Neuron (in vitro differentiated cells): Measurements from ENCODE around the gene RPN2.

Experiments
- H2AFZ ChIP-seq: one replicate; pipeline ENCODE4 v1.6.1; 2013; ENCODE audit warnings: low read depth, mild to moderate bottlenecking, inconsistent platforms, low read length, moderate library complexity
- H3K27me3 ChIP-seq: one replicate; pipeline ENCODE4 v1.6.1; 2013; ENCODE audit warnings: low read length; ENCODE audit not compliant: insufficient read depth
- H3K36me3 ChIP-seq: one replicate; pipeline ENCODE4 v1.6.1; 2013; ENCODE audit warnings: low read length; ENCODE audit not compliant: insufficient read depth
- H3K4me1 ChIP-seq: one replicate; pipeline ENCODE4 v1.6.1; 2013; ENCODE audit warnings: low read length; ENCODE audit not compliant: insufficient read depth
- H3K4me3 ChIP-seq: 2 replicates; pipeline ENCODE4 v1.5.1; 2013; ENCODE audit warnings: mild to moderate bottlenecking, low read length, moderate library complexity
- H3K9me3 ChIP-seq: one replicate; pipeline ENCODE4 v1.6.1; 2013; ENCODE audit warnings: low read length

RPN2 gene

GRCh38 chr20:37243076-37243936 is 64.2 kb downstream of the RPN2 start:
- H2AFZ ChIP-seq: no peak overlapping the region
- H3K9me3 ChIP-seq: no peaks in the 10 kb centered on the region
- H3K27me3 ChIP-seq: no peaks in the 10 kb centered on the region
- H3K4me3 ChIP-seq: no peak overlapping the region
- peaks cover 36% of the 10 kb centered on the region for H3K4me1 ChIP-seq
- peaks cover 57% of the 10 kb centered on the region for H3K36me3 ChIP-seq

DNA sequence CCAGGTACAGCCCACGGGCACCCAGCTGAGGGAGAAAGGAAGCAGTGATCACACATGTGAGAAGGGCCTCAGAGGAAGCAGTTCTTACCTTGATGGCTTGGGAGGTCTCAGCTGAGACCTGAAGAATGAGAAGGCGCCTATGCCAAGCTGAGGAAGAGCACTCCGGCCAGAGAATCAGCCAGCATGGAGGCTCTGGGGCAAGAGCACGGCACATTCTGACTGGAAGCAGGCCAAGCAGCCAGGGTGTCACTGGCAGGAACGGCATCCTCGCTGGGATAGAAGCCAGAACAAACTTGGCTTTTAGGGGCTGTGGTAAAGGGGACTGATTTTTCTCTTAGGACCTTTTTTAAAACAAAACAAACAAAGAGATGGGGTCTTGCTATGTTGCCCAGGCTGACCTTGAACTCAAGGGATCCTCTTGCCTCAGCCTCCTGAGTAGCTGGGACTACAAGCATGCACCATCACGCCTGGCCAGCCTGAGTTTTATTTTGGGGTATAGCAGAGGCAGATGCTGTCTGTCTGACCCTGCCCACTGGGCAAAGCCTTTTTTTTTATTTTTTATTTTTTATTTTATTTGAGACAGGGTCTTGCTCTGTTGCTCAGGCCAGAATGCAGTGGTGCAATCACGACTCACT is 64.9 kb downstream of the RPN2 start:
- Histone ChIP-seq H3K4me3 (no peak overlapping the region), H3K36me3 (peaks cover 50% of the 10 kb centered on the region), H2AFZ (no peak overlapping the region), H3K27me3 (no peaks in the 10 kb centered on the region), H3K4me1 (peaks cover 28% of the 10 kb centered on the region), H3K9me3 (no peaks in the 10 kb centered on the region)

DNA sequence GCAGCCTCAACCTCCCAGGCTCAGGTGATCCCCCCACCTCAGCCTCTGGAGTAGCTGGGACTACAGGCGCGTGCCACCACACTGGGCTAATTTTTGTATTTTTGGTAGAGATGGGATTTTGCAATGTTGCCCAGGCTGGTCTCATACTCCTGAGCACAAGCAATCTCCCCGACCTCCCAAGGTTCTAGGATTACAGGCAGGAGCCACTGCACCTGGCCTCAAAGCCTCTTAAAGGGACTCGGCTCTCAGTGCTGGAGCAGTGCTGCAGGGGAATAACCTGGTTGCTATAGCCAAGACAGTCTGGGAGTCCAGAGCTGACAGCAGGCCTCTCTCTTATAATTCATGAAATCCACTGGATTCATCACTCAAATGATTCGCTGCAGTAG is 65.4 kb downstream of the RPN2 start:
- peaks cover 24% of the 10 kb centered on the region for H3K4me1 ChIP-seq
- H3K27me3 ChIP-seq: no peaks in the 10 kb centered on the region
- H2AFZ ChIP-seq: no peak overlapping the region
- peaks cover 45% of the 10 kb centered on the region for H3K36me3 ChIP-seq
- H3K9me3 ChIP-seq: no peaks in the 10 kb centered on the region
- H3K4me3 ChIP-seq: no peak overlapping the region

- H3K4me1 ChIP-seq: peaks cover 22% of the 10 kb centered on the region
- no peak overlapping the region for H3K4me3 ChIP-seq
- H3K27me3 ChIP-seq: no peaks in the 10 kb centered on the region
- H3K36me3 ChIP-seq: peaks cover 36% of the 10 kb centered on the region
- no peak overlapping the region for H2AFZ ChIP-seq
- no peaks in the 10 kb centered on the region for H3K9me3 ChIP-seq
These were observed 66.4 kb downstream of the RPN2 start for GRCh38 chr20:37245216-37246150.

DNA sequence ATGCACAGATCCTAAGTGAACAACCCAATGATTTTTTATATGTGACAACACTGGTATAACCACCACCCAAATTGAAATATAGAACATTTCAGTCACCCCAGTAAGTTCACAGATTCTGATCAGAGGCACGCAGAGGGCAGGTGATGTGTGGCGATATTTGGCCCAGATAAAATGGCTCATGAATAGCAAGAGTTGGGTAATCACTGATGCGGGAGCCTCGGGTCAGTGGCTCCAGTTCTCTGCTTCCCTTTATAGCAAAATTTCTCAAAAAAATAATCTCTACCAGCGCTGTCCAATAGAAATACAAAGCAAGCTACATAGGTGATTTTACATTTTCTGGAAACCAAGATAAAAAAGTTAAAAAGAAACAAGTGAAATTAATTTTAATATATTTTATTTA is 67.6 kb downstream of the RPN2 start:
- peaks cover 23% of the 10 kb centered on the region for H3K36me3 ChIP-seq
- H3K9me3 ChIP-seq: no peaks in the 10 kb centered on the region
- peaks cover 28% of the 10 kb centered on the region for H3K4me1 ChIP-seq
- no peak overlapping the region for H3K4me3 ChIP-seq
- no peaks in the 10 kb centered on the region for H3K27me3 ChIP-seq
- no peak overlapping the region for H2AFZ ChIP-seq

DNA sequence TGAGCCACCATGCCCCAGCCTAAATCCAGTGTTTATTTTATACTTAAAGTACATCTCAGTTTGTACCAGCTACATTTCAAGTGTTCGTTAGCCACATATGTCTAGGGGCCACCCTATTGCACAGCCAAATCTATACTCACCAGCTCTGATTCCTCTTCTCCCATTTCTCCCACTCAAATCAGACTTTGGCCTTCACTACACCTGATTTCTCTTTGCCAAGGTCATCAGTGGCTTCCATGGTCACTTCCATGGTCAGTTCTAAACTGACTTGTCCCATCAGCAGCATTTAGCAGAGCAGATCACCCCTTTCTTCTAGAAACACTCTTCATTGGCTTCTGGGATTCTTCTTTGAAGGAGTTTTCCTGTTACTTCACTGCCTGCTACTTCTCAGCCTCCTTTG is 68.4 kb downstream of the RPN2 start:
- H3K4me3 ChIP-seq: no peak overlapping the region
- peaks cover 35% of the 10 kb centered on the region for H3K4me1 ChIP-seq
- no peaks in the 10 kb centered on the region for H3K27me3 ChIP-seq
- H3K9me3 ChIP-seq: no peaks in the 10 kb centered on the region
- peaks cover 15% of the 10 kb centered on the region for H3K36me3 ChIP-seq
- H2AFZ ChIP-seq: no peak overlapping the region

DNA sequence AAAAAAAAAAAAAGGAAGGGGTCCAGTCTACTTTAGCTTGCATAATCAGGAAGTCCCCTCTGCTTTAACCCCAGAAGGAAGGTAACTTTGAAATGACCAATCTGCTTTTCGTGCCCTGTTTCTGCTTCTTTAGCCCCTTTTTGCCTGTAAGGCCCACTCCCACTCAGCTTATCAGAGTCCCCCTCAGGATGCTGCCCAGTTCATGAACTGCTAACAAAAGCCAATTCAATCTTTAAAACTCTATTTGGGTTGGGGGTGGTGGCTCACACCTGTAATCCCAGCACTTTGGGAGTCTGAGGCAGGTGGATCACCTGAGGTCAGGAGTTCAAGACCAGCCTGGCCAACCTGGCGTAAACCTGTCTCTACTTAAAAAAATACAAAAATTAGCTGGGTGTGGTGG is 70.2 kb downstream of the RPN2 start:
- Histone ChIP-seq H3K9me3 (peaks cover 3% of the 10 kb centered on the region), H2AFZ (no peak overlapping the region), H3K27me3 (no peaks in the 10 kb centered on the region), H3K4me1 (peaks cover 35% of the 10 kb centered on the region), H3K36me3 (no peaks in the 10 kb centered on the region), H3K4me3 (no peak overlapping the region)

GRCh38 chr20:37251825-37252477 is 72.8 kb downstream of the RPN2 start:
- H3K36me3 ChIP-seq: no peaks in the 10 kb centered on the region
- peaks cover 13% of the 10 kb centered on the region for H3K4me1 ChIP-seq
- peaks cover 3% of the 10 kb centered on the region for H3K9me3 ChIP-seq
- no peaks in the 10 kb centered on the region for H3K27me3 ChIP-seq
- no peak overlapping the region for H3K4me3 ChIP-seq
- H2AFZ ChIP-seq: peak overlapping the region; percentile 41

GRCh38 chr20:37253087-37253486 is 74.0 kb downstream of the RPN2 start:
- Histone ChIP-seq H3K36me3 (no peaks in the 10 kb centered on the region), H3K27me3 (no peaks in the 10 kb centered on the region), H3K4me3 (no peak overlapping the region)

DNA sequence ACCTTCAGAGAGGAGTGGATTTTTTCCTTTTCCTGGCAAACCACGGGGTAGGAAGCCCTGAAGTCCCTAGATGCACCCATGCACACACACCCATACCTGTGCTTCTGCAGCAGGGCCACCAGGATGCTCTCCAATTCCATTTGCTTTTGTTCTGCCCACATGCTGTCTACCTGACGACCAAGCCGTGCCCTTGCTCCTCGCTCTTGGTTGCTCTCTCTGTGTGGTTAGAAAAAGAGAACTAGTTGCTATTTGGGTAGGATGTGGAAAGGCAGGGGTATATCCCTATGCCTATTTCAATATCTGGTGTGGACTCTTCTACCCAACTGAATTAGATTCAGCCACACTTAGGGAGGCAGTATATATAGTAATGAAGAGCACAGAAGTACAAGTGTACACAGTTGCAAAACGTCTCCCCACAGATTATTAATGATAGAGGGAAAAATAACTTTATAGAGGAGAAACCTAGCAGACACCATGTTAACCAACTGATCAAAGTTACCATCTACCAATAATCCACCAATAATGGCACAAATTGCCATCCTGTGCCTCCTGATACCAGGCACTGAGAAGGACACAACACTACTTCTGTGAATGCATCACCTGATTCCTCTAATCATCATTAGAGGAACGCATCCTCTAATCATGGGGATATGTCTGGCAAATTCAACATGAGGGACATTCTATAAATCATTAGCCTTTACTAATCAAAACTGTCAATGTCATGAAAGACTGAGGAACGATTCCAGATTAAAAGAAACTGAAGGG is 75.2 kb downstream of the RPN2 start:
- H3K4me1 ChIP-seq: peaks cover 18% of the 10 kb centered on the region
- H3K4me3 ChIP-seq: no peak overlapping the region
- H2AFZ ChIP-seq: no peak overlapping the region
- peaks cover 3% of the 10 kb centered on the region for H3K9me3 ChIP-seq
- H3K27me3 ChIP-seq: no peaks in the 10 kb centered on the region
- no peaks in the 10 kb centered on the region for H3K36me3 ChIP-seq

More at GRCh38 chr20:37253087-37253486, 74.0 kb downstream of the RPN2 start:
- H2AFZ ChIP-seq: no peak overlapping the region
- H3K9me3 ChIP-seq: peaks cover 3% of the 10 kb centered on the region
- H3K4me1 ChIP-seq: peaks cover 13% of the 10 kb centered on the region

DNA sequence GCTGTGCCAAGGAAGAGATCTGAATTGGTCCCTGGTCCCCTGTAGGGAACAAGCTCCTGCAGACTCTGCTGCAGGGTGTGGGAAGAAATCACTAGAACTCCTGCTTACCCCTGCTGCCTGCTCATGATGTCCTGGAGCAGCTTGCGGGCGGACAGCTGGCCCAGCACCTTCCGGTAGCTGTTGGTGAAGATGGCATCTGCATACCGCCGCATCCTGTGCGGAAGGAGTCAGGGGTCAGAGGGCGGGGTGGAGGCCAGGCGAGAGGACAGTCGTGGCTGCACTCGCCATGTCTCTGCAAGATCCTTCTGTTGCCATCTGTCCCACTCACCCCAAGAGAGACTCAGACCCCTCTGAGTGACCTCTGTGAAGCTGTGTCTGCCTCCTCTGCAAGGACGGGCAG is 77.2 kb downstream of the RPN2 start:
- Histone ChIP-seq H3K4me1 (peaks cover 18% of the 10 kb centered on the region), H3K27me3 (no peaks in the 10 kb centered on the region)

GRCh38 chr20:37257530-37257929 is 78.4 kb downstream of the RPN2 start:
- Histone ChIP-seq H2AFZ (no peak overlapping the region), H3K36me3 (no peaks in the 10 kb centered on the region), H3K9me3 (peaks cover 3% of the 10 kb centered on the region), H3K4me3 (no peak overlapping the region), H3K27me3 (no peaks in the 10 kb centered on the region), H3K4me1 (peaks cover 7% of the 10 kb centered on the region)

More for the DNA sequence above, 77.2 kb downstream of the RPN2 start:
- peaks cover 3% of the 10 kb centered on the region for H3K9me3 ChIP-seq
- H3K36me3 ChIP-seq: no peaks in the 10 kb centered on the region
- no peak overlapping the region for H3K4me3 ChIP-seq
- H2AFZ ChIP-seq: no peak overlapping the region
